HL-60 (cell line): ENCODE measurements around the gene BZW2.
"Not testable (repeated sequence)": the region's sequence is repeated elsewhere in the genome, so short reads cannot be mapped to it uniquely, and the experiment has no call there.

Experiments used
- DNase-seq, 2 experiments: peaks; one replicate each; pipeline ENCODE4 v3.0.0-alpha.2; 2010 to 2020; ENCODE audit warnings: low read depth in 1 of 2, low spot score in 1 of 2
- H3K27ac ChIP-seq: fragments of 250-450 bp; sonication (Bioruptor Pico); replicated peaks from 2 replicates; pipeline ENCODE4 v1.5.1; 2020; ENCODE audit warnings: mild to moderate bottlenecking, moderate library complexity
- H3K27me3 ChIP-seq: fragments of 250-450 bp; sonication (Bioruptor Pico); 2 replicates; pipeline ENCODE4 v1.5.1; 2021; ENCODE audit warnings: mild to moderate bottlenecking, moderate library complexity; ENCODE audit not compliant: insufficient read depth, poor library complexity, severe bottlenecking
- H3K4me3 ChIP-seq: replicated peaks from 2 replicates; pipeline ENCODE4 v1.5.1; 2011; ENCODE audit warnings: mild to moderate bottlenecking, control low read depth, low read length; ENCODE audit not compliant: insufficient read depth
- GABPA ChIP-seq: IDR thresholded peaks from 2 replicates; pipeline ENCODE4 v1.6.1; 2012; ENCODE audit warnings: low read depth
- POLR2AphosphoS5 ChIP-seq: IDR thresholded peaks from 2 replicates; pipeline ENCODE4 v1.6.1; 2012; ENCODE audit warnings: low read depth
- SPI1 ChIP-seq: IDR thresholded peaks from 2 replicates; pipeline ENCODE4 v1.6.1; 2012; ENCODE audit warnings: low read depth, mild to moderate bottlenecking, borderline replicate concordance
- TF ChIP-seq, protein P1 (sequence below): IDR thresholded peaks from 2 replicates; pipeline ENCODE4 v1.6.1; 2012; ENCODE audit warnings: low read depth; ENCODE audit not compliant: insufficient replicate concordance
- TF ChIP-seq, protein P2 (sequence below): IDR thresholded peaks from one replicate; pipeline ENCODE4 v1.5.1; 2011; ENCODE audit warnings: low read length, control low read depth, inconsistent platforms; ENCODE audit not compliant: insufficient read depth

BZW2 gene

DNA sequence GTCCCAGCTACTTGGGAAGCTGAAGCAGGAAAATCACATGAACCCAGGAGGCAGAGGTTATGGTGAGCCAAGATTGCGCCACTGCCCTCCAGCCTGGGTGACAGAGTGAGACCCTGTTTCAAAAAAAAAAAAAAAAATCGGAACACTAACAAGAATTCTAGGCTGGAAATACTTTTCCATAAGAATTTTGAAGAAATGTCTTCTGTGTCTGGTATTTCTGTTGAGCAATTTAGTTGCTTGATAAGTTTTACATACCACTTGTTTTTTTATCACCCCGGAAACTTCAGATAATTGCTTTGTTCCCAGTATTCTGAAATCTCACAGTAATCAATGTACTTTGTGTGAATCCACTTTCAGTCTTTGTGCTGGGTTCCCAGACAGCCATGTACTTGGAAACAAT, 25.8 kb downstream of the BZW2 start:
- no peak for TF ChIP-seq POLR2AphosphoS5
- TF ChIP-seq, protein P1, sequence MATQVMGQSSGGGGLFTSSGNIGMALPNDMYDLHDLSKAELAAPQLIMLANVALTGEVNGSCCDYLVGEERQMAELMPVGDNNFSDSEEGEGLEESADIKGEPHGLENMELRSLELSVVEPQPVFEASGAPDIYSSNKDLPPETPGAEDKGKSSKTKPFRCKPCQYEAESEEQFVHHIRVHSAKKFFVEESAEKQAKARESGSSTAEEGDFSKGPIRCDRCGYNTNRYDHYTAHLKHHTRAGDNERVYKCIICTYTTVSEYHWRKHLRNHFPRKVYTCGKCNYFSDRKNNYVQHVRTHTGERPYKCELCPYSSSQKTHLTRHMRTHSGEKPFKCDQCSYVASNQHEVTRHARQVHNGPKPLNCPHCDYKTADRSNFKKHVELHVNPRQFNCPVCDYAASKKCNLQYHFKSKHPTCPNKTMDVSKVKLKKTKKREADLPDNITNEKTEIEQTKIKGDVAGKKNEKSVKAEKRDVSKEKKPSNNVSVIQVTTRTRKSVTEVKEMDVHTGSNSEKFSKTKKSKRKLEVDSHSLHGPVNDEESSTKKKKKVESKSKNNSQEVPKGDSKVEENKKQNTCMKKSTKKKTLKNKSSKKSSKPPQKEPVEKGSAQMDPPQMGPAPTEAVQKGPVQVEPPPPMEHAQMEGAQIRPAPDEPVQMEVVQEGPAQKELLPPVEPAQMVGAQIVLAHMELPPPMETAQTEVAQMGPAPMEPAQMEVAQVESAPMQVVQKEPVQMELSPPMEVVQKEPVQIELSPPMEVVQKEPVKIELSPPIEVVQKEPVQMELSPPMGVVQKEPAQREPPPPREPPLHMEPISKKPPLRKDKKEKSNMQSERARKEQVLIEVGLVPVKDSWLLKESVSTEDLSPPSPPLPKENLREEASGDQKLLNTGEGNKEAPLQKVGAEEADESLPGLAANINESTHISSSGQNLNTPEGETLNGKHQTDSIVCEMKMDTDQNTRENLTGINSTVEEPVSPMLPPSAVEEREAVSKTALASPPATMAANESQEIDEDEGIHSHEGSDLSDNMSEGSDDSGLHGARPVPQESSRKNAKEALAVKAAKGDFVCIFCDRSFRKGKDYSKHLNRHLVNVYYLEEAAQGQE, result no peak
- TF ChIP-seq SPI1, result no peak
- H3K4me3 ChIP-seq, result no peak overlapping the region
- H3K27ac ChIP-seq, result no peak overlapping the region
- no peak for DNase-seq
- H3K27me3 ChIP-seq, result no peaks in the 10 kb centered on the region

DNA sequence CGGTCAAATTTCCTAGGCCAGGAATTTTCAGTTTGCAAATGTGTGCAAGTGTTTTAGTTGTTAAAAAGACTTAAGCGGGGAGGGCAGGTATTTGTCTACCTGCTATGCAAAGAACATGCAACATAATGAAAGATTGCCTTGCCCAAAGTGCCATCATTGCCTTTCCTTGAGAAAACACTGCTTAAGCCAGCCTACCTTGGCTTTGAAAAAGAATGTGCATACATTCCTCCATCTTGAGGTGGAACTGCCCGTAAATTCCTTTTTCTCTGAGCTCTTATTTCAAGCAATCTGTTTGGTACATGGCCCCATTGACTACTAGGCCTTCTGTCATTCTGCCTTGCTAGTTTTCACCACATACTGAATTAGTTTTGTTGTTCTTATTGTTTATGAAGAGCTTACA, 29.3 kb downstream of the BZW2 start:
- Histone ChIP-seq H3K27ac (no peak overlapping the region), H3K4me3 (no peak overlapping the region), H3K27me3 (no peaks in the 10 kb centered on the region)
- TF ChIP-seq, protein P1, result no peak
- TF ChIP-seq GABPA, result no peak
- TF ChIP-seq POLR2AphosphoS5, result no peak
- TF ChIP-seq, protein P2, sequence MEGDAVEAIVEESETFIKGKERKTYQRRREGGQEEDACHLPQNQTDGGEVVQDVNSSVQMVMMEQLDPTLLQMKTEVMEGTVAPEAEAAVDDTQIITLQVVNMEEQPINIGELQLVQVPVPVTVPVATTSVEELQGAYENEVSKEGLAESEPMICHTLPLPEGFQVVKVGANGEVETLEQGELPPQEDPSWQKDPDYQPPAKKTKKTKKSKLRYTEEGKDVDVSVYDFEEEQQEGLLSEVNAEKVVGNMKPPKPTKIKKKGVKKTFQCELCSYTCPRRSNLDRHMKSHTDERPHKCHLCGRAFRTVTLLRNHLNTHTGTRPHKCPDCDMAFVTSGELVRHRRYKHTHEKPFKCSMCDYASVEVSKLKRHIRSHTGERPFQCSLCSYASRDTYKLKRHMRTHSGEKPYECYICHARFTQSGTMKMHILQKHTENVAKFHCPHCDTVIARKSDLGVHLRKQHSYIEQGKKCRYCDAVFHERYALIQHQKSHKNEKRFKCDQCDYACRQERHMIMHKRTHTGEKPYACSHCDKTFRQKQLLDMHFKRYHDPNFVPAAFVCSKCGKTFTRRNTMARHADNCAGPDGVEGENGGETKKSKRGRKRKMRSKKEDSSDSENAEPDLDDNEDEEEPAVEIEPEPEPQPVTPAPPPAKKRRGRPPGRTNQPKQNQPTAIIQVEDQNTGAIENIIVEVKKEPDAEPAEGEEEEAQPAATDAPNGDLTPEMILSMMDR, result no peak
- TF ChIP-seq SPI1, result no peak
- no peak for DNase-seq

DNA sequence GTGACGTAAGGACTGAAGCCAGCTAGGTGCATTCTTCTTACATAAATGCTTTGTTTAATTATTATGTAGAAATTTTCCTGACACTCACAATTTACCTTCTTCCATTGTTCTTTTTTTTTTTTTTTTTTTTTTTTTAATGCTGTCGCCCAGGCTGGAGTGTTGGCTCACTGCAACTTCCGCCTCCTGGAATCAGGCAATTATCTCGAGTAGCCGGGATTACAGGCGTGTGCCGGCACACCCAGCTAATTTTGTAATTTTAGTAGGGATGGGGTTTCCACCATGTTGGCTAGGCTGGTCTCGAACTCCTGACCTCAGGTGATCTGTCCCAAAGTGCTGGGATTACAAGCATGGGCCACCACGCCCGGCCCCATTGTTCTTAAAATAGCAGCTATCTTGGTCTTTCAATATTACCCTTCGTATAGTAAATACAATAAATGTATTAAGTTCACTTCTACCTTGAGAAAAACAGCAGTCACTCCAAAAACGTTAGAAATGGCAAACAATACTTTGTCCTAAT, 32.1 kb downstream of the BZW2 start:
- DNase-seq, result no peak
- Histone ChIP-seq H3K27me3 (no peaks in the 10 kb centered on the region), H3K27ac (no peak overlapping the region), H3K4me3 (no peak overlapping the region)
- TF ChIP-seq, protein P2, result no peak
- TF ChIP-seq SPI1, result no peak
- TF ChIP-seq, protein P1, result no peak
- TF ChIP-seq GABPA, result no peak
- TF ChIP-seq POLR2AphosphoS5, result no peak

DNA sequence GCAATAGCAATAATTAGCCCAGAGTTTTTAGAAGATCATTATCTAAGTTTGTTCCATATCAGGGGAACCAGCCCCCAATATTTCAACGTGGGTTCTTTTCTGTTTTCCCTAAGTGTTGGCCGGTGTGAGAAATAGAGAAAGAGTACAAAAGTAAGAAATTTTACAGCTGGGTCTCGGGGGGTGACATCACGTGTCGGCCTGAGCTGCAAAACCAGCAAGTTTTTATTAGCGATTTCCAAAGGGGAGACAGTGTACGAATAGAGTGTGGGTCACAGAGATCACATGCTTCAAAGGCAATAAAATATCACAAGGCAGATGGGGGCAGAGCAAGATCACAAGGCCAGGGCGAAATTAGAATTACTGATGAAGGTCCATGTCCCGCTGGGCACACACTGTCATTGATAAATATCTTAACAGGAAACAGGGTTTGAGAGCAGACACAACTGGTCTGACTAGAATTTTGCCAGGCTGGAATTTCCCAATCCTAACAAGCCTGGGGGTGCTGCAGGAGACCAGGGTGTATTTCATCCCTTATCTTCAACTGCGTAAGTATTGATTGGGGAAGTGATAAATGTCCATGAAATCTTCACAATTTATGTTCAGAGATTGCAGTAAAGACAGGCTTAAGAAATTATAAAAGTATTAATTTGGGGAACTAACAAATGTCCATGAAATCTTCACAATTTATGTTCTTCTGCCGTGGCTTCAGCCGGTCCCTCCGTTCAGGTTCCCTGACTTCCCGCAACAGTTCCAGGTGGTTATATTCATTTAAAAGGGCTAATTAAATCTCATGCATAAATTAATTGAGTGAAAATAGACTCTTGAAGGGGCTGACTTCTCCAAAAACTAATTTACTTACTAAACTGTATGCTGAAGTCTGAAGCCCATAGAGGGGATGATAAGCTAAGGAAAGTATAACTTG, 32.9 kb downstream of the BZW2 start:
- not testable (repeated sequence) for H3K27me3 ChIP-seq, H3K4me3 ChIP-seq, H3K27ac ChIP-seq, DNase-seq
